ENCODE data around the gene UXS1.
"Not testable (repeated sequence)": the region's sequence is repeated elsewhere in the genome, so short reads cannot be mapped to it uniquely, and the experiment has no call there.

UXS1 gene
- total RNA-seq: 24.5 to 86.8 (median 61.5) reads per million in 17 experiments

DNA sequence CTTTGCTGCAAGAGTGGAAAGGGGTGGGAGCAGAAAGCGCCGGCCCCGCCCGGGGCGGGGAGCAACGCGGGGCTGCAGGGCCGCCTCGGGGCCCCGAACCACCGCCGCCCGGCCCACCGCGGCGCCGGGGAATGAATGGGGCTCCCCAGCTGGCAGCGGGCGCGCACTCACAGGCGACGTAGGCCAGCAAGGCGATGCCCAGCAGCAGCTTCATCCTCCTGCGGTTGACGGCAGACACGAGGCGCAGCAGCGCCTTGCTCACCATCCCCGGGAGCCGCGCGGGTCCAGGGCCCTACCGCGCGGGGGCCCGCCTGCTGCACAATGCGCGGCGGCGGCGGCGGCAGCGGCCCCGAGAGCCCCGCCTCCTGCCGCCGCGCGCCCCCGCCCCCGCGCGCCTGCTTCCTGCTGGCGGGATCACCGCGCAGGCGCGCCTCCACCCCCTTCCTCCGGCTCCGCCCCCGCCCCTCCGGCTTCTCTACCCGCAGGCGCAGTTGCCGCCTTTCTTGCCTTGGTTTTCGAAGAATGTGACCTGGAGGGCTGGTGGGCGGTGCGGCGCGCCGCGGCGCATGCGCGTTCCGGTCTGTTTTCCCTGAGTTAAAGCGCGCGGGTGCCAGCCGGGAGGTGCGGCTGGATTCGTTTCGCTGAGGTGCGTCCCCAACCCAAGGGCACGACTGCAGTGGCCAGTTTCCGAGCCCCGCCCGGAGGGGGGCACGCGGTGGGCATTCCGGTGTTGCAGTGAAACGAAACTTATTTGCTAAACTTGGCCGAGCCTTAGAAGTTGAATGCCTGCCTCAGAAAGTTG is at the start of gene UXS1:
UXS1 (minus strand) TSS at position 325 of the 802 bp plus-strand sequence; CDS start at position 265, 60 bp downstream.
- peak; percentile 99 to 100 (median 99) for DNase-seq

DNA sequence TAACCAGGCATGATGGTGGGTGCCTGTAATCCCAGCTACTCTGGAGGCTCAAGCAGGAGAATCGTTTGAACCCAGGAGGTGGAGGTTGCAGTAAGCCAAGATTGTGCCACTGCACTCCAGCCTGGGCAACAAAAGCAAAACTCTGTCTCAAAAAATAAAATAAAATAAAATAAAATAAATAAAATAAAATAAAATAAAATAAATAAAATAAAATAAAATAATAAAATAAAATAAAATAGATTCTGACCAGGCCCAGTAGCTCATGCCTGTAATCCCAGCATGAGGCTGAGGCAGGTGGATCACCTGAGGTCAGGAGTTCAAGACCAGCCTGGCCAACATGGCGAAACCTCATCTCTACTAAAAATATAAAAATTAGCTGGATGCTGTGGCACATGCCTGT is 45.4 kb upstream of the UXS1 start:
- DNase-seq: not testable (repeated sequence)

GRCh38 chr2:106235392-106235791 is 41.3 kb upstream of the UXS1 start:
- DNase-seq: not testable (repeated sequence)

DNA sequence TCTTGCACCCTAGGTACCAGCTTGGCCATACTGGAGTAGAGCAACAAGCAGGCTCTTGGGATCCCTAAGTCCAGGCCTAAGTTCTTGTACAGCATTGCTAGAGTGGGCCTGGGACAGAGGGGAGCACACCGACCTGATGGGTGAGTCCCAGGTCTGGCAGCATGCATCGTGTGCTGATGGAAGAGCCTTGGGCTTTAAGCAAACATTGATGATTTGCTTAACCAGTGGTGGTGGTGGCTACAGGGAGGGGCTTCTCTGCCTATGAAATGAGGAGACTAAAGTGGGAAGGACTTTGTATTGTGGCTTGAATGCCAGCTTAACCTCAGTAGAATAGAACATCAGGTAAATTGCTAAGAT is 39.2 kb upstream of the UXS1 start:
- no peak for DNase-seq

DNA sequence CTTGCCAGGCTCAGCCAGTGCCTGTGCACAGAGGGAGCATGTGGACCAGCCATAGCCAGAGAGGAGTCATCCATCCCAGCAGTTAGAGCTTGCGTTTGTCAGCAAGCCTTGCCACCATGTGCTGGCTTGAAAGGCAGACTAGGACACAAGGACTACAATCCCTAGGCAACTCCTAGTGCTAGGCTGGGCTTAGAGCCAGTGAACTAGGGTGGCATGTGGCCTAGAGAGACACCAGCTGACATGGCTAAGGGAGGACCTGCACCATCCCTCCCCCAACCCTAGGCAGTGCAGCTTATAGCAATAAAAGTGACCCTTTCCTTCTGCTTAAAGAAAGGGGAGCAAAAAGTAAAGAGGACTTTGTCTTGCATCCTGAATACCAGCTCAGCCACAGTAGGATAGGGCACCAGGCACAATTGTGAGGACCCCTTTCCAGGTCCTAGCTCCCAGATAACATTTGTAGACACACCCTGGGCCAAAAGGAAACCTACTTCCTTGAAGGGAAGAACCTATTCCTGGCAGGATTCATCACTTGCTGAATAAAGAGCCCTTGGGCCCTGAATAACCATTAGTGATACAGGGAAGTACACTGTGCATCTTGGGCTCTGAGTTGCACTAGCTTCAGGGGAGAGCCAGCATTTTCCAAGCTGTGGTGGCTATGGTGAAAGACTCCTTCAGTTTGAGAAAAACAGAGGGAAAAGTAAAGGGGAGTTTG is 38.7 kb upstream of the UXS1 start:
- DNase-seq: no peak

- DNase-seq: peak in 1 of 4 experiments; percentile 4
Measured at GRCh38 chr2:106223347-106223746, 29.2 kb upstream of the UXS1 start.

DNA sequence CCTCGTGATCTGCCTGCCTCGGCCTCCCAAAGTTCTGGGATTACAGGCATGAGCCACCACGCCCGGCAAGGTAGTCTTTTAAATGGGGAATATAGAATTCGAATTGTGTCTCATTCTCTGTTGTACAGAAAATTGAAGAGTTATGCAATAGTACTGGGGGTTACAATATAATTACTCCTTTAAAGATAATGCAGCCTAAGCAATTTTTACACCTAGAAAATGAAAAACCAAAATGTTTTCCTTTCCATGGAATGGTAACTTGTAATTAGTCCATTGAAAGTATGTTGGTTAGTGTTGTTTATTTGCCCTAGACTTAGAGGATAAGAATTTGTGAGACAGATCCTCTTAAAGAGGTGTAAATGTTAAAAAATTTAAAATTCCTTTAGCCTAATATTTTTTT is 28.0 kb upstream of the UXS1 start:
- not testable (repeated sequence) for DNase-seq

GRCh38 chr2:106219813-106220212 is 25.7 kb upstream of the UXS1 start:
- no peak for DNase-seq

GRCh38 chr2:106219157-106219556 is 25.1 kb upstream of the UXS1 start:
- not testable (repeated sequence) for DNase-seq

DNA sequence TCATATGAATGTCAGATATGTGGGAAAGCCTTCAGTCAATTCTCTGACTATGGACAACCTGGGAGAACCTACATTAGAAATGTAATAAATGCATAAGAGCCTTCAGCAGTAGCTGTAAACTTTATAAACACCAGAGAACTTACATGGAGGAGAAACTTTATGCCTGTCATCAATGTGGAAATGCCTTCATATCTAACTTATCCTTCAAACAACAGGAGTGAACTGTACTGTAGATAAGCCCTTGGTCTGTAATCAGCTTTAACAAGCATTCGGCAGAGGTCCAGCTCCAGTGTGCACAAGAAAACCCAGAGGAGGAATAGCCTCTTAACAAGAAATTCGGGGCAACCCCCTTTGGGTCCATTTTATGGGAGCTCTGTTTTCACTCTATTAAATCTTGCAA is 14.8 kb upstream of the UXS1 start:
- DNase-seq: no peak

DNA sequence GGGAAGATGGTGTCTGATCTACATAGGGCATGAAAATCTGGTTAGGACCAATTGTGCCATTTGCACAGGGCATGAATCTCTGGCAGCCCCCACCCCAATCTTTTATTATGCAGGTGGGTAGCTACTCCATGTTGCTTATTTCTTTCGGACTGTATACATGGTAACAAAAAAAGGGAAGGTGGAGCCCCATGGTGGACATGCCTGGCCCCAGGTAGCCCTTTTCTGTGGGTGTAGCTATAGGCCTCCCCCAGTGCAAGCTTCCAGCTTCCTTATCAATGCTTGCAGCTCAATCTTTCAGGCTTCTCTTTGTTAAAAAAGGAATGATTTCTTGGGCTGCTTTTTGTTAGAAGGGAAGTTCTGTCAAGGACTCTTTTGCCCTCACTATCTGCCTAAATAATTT is 14.3 kb upstream of the UXS1 start:
- no peak for DNase-seq

DNA sequence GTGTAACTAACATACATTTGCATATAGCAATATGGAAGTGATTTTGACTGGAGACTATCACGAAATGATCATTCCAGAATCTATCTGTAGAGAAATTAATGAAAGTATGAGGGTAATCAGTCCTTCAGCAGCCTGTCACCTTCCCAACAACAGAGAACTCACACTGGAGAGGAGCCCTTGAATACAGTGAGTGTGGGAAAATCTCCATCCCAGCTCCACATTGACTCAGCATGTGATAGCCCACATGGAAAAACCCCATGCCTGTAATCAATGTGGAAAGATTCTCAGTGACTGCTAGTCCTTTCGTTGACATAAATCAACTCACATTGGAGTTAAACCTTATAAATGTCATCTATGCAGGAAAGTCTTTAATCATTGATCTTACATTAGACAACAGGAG is 13.1 kb upstream of the UXS1 start:
- no peak for DNase-seq

GRCh38 chr2:106205488-106205887 is 11.4 kb upstream of the UXS1 start:
- DNase-seq: no peak

GRCh38 chr2:106204551-106204950 is 10.4 kb upstream of the UXS1 start:
- DNase-seq: not testable (repeated sequence)

DNA sequence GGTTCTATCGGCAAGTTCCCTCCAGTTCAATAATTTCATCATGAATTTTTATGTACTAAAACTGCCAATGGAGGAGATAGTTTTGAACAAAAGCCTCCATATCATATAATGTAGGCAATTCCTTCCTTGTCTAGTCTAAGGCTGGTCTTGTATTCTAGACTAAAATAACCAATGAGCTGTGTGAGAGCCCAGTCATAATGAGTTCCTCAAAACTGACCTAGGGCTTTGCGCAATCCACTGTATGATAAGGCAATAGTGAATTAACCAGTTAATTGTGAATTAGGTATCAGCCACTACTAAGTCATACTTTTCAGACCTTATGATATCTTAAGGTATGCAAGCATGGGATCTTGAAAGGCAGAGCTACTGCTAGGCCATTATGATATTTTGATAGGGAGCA is 7.6 kb upstream of the UXS1 start:
- DNase-seq: peak in 3 of 4 experiments; percentile 55 to 57 (median 56)

DNA sequence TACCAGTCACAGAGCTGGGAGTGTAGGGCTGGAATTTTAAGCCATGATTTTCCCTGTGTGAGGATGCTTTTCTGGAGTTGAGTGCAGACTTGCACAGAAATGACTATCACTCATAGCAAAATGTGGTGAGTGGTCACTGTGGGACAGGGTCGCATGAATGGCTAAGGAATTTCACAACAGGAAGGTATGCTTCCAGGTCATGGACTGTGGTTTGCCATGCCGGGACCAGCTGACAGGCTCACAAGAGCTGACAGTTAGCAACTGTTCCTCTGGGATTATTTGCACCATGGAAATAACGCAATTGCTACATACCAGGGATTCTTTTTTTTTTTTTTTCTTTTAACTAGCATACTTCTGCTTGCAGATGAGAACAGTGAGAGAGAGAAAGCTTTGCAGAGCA is 3.8 kb upstream of the UXS1 start:
- DNase-seq: peak in 2 of 4 experiments; percentile 24 to 30

DNA sequence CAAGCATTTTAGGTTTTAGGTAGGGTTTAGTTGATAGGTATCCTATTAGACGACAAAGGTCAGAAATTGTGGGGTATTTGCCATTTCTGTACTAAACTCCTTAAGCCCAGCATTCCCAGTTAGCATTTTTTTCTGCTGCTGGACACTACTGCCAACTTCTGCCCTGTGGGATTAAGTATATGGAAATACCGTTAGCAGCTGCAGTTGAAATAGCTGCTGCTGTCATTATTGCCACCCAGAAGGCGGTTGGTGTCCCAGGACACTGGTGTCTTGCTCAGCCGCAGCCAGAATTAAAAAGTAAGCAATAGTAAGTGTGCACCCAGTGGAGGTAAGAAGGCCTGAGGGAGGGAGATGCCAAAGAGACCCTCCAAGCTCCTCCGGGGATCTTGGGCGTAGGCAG is 1.9 kb upstream of the UXS1 start:
- no peak for DNase-seq

DNA sequence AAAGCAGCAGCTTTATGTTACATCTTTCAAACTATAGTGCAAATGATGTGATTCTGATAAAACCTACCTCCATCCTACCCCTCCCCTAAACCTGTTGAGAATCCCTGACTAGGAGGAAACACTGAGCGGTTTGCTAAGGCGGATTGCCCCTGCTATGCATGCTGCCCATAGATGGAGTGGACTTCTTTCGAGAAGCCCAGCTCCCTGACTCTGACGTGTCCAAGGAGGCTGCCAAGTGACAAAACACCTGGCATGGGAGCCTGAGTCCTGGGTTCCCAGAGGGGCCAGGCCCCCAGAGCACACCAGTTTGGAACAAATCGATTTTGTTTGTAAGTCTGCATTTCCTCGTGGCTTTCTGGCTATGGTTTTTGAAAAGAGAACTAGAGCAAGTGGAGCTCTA is 1.4 kb upstream of the UXS1 start:
- DNase-seq: no peak

GRCh38 chr2:106193690-106193976 is 468 bp downstream of the UXS1 start:
- DNase-seq: no peak

- peak; percentile 71 to 90 (median 86) for DNase-seq
Measured at GRCh38 chr2:106192752-106193689, 1.1 kb downstream of the UXS1 start.

DNA sequence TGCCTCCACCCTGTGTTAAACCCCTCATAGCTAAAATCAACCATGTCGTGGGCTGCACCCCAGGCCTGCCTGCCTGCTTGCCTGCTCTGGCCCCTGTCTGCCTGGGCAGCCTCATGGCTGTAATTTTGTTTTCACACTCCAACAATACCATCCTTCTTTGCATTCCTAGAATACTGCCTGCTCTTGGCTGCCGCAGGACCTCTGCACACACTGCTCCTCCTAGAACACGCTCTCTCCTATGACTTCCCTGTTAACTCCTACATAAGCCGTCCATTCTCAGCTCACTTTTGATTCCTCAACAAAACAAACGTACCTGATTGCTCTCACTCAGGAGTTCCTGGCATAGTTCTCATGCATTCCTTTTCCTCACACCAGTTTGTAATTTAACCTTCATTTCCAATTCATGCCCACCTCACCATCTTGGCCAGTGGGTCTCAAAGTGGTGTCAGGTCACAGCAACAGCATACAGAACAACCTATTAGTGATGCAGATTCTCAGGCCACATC is 2.5 kb downstream of the UXS1 start:
- no peak for DNase-seq

GRCh38 chr2:106189764-106190468 is 4.2 kb downstream of the UXS1 start:
- peak; percentile 28 to 62 (median 58) for DNase-seq

Data from suppressor macrophage (primary cell).